Activated CD8-positive, alpha-beta T cell treated with anti-CD3 and anti-CD28 coated beads for 36 hours (primary cell): Measurements from ENCODE around the gene ANKS1B. TPM values are rescaled to one million over a fixed set of nuclear protein-coding genes. Genes with fewer than 3 reads are reported as not detected.

Source experiments
- ATAC-seq: fragments of 200-7000 bp; cut with Tn5 transposase; one replicate; pipeline ENCODE4 v1.10.0; 2021; ENCODE audit warnings: mild to moderate bottlenecking, moderate library complexity
- CTCF ChIA-PET: fragments of 350-600 bp; sonication (Branson Sonifier 250); formaldehyde crosslinking; loops from one replicate; lab custom pipeline; 2021; ENCODE audit warnings: antibody characterized with exemption; lab: Charles Lee
- POLR2A ChIA-PET: fragments of 350-600 bp; sonication (Branson Sonifier 250); formaldehyde crosslinking; loops from one replicate; lab custom pipeline; 2021; ENCODE audit warnings: antibody characterized with exemption; lab: Charles Lee
- DNase-seq: peaks from one replicate; pipeline ENCODE4 v3.0.0-alpha.2; 2020
- H3K27ac Mint-ChIP-seq: one replicate; pipeline ENCODE4 v1.8.0; 2021; ENCODE audit warnings: mild to moderate bottlenecking, mixed read lengths
- H3K27me3 Mint-ChIP-seq: one replicate; pipeline ENCODE4 v1.8.0; 2021; ENCODE audit warnings: mixed read lengths
- H3K36me3 Mint-ChIP-seq: one replicate; pipeline ENCODE4 v1.8.0; 2021; ENCODE audit warnings: low read depth, mixed read lengths
- H3K4me1 Mint-ChIP-seq: one replicate; pipeline ENCODE4 v1.8.0; 2021; ENCODE audit warnings: low read depth, mixed read lengths
- H3K4me3 Mint-ChIP-seq: one replicate; pipeline ENCODE4 v1.8.0; 2021; ENCODE audit warnings: mild to moderate bottlenecking, moderate library complexity, mixed read lengths
- H3K9me3 Mint-ChIP-seq: one replicate; pipeline ENCODE4 v1.8.0; 2021; ENCODE audit warnings: mixed read lengths
- intact Hi-C: fragments of 100-400 bp; cut with micrococcal nuclease; formaldehyde crosslinking; loops from one replicate; pipeline ENCODE4 v1.10.0; 2022
- total RNA-seq, 2 experiments: library from RNA; stranded (reverse); gene quantifications; one replicate each; pipeline ENCODE4 v1.2.3, GENCODE V29; 2021
- TF ChIP-seq, protein P1 (sequence below): fragments of 200-600 bp; IDR thresholded peaks from one replicate; pipeline ENCODE4 v1.8.0; 2022; ENCODE audit warnings: antibody characterized with exemption, mild to moderate bottlenecking

The ANKS1B gene
- total RNA-seq, 2 experiments from 2014 or later = 0.54 TPM; not detected in 1

DNA sequence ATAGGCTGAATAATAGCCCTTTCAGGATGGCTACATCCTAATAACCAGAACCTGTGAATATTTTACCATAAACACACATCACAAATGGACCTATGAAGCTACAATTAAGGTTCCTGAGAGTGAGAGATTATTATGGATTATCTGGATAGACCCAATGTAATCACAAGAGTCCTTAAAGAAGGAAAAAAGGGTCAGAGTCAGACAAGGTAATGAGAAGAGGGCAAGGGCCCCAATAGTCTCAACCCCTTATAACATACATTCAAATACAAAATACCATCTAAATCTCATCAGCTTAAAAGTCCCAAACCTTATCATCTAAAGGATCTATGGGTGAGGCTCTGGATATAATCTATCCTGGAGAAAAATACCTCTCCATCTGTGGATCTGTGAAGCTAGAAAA, 272.5 kb downstream of the ANKS1B start:
- Mint-ChIP-seq H3K27ac (no peak overlapping the region), H3K36me3 (no peaks in the 10 kb centered on the region), H3K27me3 (no peaks in the 10 kb centered on the region), H3K4me3 (no peak overlapping the region), H3K4me1 (no peaks in the 10 kb centered on the region), H3K9me3 (peaks cover 2% of the 10 kb centered on the region)
- no peak for ATAC-seq
- intact Hi-C loops = no loop called here
- DNase-seq = no peak
- ChIA-PET CTCF (no interaction called here), POLR2A (no interaction called here)
- TF ChIP-seq, protein P1, sequence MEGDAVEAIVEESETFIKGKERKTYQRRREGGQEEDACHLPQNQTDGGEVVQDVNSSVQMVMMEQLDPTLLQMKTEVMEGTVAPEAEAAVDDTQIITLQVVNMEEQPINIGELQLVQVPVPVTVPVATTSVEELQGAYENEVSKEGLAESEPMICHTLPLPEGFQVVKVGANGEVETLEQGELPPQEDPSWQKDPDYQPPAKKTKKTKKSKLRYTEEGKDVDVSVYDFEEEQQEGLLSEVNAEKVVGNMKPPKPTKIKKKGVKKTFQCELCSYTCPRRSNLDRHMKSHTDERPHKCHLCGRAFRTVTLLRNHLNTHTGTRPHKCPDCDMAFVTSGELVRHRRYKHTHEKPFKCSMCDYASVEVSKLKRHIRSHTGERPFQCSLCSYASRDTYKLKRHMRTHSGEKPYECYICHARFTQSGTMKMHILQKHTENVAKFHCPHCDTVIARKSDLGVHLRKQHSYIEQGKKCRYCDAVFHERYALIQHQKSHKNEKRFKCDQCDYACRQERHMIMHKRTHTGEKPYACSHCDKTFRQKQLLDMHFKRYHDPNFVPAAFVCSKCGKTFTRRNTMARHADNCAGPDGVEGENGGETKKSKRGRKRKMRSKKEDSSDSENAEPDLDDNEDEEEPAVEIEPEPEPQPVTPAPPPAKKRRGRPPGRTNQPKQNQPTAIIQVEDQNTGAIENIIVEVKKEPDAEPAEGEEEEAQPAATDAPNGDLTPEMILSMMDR = no peak

DNA sequence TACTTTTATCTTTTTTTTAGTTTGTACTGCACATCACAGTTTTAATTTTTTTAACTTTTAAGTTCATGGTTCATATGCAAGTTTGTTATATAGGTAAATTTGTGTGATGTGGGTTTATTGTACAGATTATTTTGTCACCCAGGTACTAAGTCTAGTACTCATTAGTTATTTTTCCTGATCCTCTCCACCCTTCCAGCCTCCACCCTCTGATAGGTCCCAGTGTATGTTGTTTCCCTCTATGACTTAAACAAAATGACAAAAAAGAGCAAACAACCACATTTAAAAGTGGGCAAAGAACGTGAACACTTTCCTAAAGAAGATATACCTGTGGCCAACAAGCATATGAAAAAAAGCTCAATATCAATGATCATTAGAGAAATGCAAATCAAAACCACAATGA, 273.5 kb downstream of the ANKS1B start:
- Mint-ChIP-seq H3K27ac (no peak overlapping the region), H3K27me3 (no peaks in the 10 kb centered on the region), H3K4me3 (no peak overlapping the region), H3K9me3 (peaks cover 2% of the 10 kb centered on the region), H3K4me1 (no peaks in the 10 kb centered on the region), H3K36me3 (no peaks in the 10 kb centered on the region)
- no peak for DNase-seq
- ChIA-PET POLR2A (no interaction called here), CTCF (no interaction called here)
- ATAC-seq = no peak
- intact Hi-C loops = no loop called here
- TF ChIP-seq, protein P1 = no peak

DNA sequence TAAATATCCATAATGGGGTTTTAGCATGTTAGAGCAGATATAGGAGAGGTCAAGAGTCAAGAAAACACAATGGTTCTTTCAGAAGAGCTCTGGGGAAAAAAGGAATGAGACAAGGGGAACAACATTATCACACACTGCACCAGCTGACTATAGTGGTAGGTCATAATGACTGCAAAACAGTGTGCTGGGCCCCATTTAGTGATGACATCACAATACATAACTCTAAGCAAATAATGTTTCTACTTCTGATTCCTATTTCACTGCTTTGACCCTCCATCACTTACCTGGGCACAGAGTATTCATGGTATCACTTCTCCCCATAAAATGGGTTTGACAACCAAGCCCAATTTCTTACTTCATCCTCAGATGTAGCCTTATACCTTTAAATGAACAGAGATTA, 275.1 kb downstream of the ANKS1B start:
- DNase-seq (no peak), ATAC-seq (no peak)
- intact Hi-C loops = no loop called here
- TF ChIP-seq, protein P1 = no peak
- no peaks in the 10 kb centered on the region for H3K27me3 Mint-ChIP-seq
- H3K9me3 Mint-ChIP-seq = no peaks in the 10 kb centered on the region
- no peaks in the 10 kb centered on the region for H3K36me3 Mint-ChIP-seq
- ChIA-PET CTCF (no interaction called here), POLR2A (no interaction called here)
- H3K4me3 Mint-ChIP-seq = no peak overlapping the region
- no peaks in the 10 kb centered on the region for H3K4me1 Mint-ChIP-seq
- H3K27ac Mint-ChIP-seq = no peak overlapping the region

DNA sequence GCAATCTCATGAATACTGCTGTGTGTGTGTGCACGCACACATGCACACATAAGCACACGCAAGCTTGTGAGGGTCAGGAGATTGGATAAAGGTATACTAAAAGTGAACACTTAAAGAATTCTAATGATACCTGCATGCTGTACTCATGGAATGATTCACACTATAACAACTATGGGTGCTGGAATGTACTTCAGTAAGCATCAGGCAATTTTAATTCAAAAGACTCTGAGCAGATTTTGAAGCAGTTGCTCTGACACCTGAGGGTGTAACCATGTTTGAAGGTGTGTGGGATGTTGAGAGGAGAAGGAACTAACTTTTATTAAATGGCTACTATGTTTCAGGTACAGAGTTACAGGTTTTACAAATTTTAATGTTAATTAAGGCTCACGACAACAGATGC, 275.6 kb downstream of the ANKS1B start:
- H3K9me3 Mint-ChIP-seq = no peaks in the 10 kb centered on the region
- H3K36me3 Mint-ChIP-seq = no peaks in the 10 kb centered on the region
- POLR2A ChIA-PET = no interaction called here
- no peak for DNase-seq
- H3K27me3 Mint-ChIP-seq = no peaks in the 10 kb centered on the region
- H3K4me1 Mint-ChIP-seq = no peaks in the 10 kb centered on the region
- no peak for ATAC-seq
- intact Hi-C loops = no loop called here
- no peak overlapping the region for H3K27ac Mint-ChIP-seq
- TF ChIP-seq, protein P1 = no peak
- CTCF ChIA-PET = no interaction called here
- no peak overlapping the region for H3K4me3 Mint-ChIP-seq

DNA sequence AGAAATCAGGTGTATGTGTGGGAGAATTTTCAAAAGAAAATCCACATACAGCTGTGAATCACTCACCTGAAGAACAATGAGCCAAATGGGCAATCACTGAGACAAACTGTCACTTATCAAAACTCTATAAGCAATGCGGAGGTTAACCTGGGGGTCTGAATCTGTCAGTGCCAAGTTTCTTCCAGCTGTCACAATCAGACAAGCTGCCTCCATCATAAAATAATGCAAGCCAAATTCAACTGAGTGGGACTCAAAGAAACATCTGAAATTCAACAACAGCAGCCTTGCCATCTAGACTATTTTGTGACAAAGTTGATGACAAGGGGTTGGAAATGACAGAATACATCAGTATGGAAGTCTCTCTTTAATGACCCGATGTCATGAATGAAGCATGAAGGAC, 276.9 kb downstream of the ANKS1B start:
- intact Hi-C loops = no loop called here
- H3K27ac Mint-ChIP-seq = no peak overlapping the region
- H3K4me3 Mint-ChIP-seq = no peak overlapping the region
- no peaks in the 10 kb centered on the region for H3K4me1 Mint-ChIP-seq
- no peaks in the 10 kb centered on the region for H3K36me3 Mint-ChIP-seq
- ChIA-PET CTCF (interaction anchor here (0.9 kb wide), 1 partner anchor 19 kb away, joined by 3 read pairs; no protein-coding TSS in a partner anchor), POLR2A (no interaction called here)
- ATAC-seq (no peak), DNase-seq (no peak)
- no peaks in the 10 kb centered on the region for H3K27me3 Mint-ChIP-seq
- TF ChIP-seq, protein P1 = no peak
- H3K9me3 Mint-ChIP-seq = no peaks in the 10 kb centered on the region
